Measurements from ENCODE around the gene RHEX. TPM values are rescaled to one million over a fixed set of nuclear protein-coding genes. Genes with fewer than 3 reads are reported as not detected.
A peak's percentile ranks its signal among the peaks of the same experiment; 100 is the strongest.

Gene RHEX
- total RNA-seq, 6 donors from 2014 or later, result 1.4 to 19.0 (median 6.8) TPM; not detected in 1

DNA sequence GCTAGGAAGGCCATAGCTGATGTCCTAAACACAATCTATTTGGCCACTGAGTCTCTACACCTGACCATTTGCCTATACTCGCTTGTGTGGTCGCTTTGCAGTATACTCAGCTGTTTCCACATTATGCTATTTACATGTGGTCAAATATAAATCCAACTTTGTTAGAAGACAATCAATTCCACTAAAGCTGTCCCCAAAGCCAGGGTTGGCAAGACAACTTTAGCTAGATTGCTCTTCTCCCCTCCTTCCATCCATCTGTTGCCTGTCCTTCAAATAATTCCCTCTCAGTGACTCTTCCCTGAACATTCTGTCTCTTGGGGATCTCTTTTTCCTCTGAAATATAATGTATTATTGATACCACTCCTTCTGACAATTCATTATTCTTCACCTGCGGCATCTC, 34.1 kb downstream of the RHEX start:
- DNase-seq (no peak), ATAC-seq (ENCODE audit: low FRiP score in 2 of 2) (no peak)
- no peaks in the 10 kb centered on the region for H3K36me3 ChIP-seq
- no peaks in the 10 kb centered on the region for H3K27me3 ChIP-seq
- no peaks in the 10 kb centered on the region for H3K9me3 ChIP-seq
- WGBS, 2 donors, result 90 to 93% methylated on average over 3 of the region's 3 CpGs
- no peak overlapping the region for H3K27ac ChIP-seq
- no peaks in the 10 kb centered on the region for H3K4me1 ChIP-seq
- H3K4me3 ChIP-seq, result no peak overlapping the region
- TF ChIP-seq POLR2AphosphoS5 (IDR thresholded peaks at IDR 0.05) (no peak), POLR2A (IDR thresholded peaks at IDR 0.05) (no peak), EP300 (IDR thresholded peaks at IDR 0.05) (no peak)
- TF ChIP-seq, protein P1, sequence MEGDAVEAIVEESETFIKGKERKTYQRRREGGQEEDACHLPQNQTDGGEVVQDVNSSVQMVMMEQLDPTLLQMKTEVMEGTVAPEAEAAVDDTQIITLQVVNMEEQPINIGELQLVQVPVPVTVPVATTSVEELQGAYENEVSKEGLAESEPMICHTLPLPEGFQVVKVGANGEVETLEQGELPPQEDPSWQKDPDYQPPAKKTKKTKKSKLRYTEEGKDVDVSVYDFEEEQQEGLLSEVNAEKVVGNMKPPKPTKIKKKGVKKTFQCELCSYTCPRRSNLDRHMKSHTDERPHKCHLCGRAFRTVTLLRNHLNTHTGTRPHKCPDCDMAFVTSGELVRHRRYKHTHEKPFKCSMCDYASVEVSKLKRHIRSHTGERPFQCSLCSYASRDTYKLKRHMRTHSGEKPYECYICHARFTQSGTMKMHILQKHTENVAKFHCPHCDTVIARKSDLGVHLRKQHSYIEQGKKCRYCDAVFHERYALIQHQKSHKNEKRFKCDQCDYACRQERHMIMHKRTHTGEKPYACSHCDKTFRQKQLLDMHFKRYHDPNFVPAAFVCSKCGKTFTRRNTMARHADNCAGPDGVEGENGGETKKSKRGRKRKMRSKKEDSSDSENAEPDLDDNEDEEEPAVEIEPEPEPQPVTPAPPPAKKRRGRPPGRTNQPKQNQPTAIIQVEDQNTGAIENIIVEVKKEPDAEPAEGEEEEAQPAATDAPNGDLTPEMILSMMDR (IDR thresholded peaks at IDR 0.05), result no peak

DNA sequence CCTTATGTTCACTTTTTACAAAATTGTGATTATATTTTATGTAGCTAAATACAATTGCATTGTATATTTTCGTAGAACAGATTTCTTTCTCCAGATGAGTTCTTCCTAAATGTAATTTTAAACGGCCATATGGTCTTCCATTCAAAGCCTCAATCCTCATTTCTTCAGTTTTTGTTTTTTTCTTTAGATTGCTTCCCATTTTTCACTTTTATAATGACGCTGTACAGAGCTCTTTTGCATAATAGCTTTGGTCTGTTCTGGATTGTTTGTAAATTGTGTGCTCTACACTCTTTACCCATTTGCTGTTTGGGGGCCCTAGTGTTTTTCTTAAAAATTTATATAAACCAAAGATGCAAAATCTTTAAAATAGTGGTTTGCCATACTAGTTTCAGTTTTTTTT, 36.4 kb downstream of the RHEX start:
- H3K36me3 ChIP-seq, result no peaks in the 10 kb centered on the region
- no peaks in the 10 kb centered on the region for H3K4me1 ChIP-seq
- no peaks in the 10 kb centered on the region for H3K27me3 ChIP-seq
- no peaks in the 10 kb centered on the region for H3K9me3 ChIP-seq
- TF ChIP-seq POLR2A (IDR thresholded peaks at IDR 0.05) (no peak), POLR2AphosphoS5 (IDR thresholded peaks at IDR 0.05) (no peak), EP300 (IDR thresholded peaks at IDR 0.05) (no peak)
- TF ChIP-seq, protein P1 (IDR thresholded peaks at IDR 0.05), result no peak
- DNase-seq (no peak), ATAC-seq (ENCODE audit: low FRiP score in 2 of 2) (no peak)
- no peak overlapping the region for H3K4me3 ChIP-seq
- 64 to 75% methylated on average over 3 of the region's 3 CpGs for WGBS, 2 donors
- H3K27ac ChIP-seq, result no peak overlapping the region

DNA sequence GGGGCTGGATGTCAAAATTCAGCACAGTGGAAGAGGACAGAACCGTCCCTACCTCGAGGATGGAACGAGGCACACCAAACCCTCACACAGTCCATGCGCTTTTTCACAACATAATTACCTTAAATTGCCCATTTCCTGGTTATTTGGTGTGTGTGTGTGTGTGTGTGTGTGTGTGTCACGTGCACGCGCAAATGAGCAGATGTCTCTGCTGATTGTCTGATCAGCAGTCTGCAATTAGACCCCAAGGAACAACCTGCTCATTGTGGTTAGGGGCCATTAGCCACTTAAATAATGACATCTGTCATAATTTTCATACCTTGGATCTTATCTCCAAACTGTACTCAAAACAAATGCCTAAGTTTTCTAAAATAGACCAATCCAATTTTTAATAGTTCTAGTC, 41.1 kb downstream of the RHEX start:
- no peaks in the 10 kb centered on the region for H3K9me3 ChIP-seq
- 46 to 60% methylated on average over 7 of the region's 7 CpGs for WGBS, 2 donors
- DNase-seq (no peak), ATAC-seq (ENCODE audit: low FRiP score in 2 of 2) (no peak)
- no peak overlapping the region for H3K4me3 ChIP-seq
- no peaks in the 10 kb centered on the region for H3K36me3 ChIP-seq
- peaks cover 0 to 5% (median 4%) of the 10 kb centered on the region in 4 donors for H3K4me1 ChIP-seq
- no peaks in the 10 kb centered on the region for H3K27me3 ChIP-seq
- no peak overlapping the region for H3K27ac ChIP-seq
- TF ChIP-seq, protein P1 (IDR thresholded peaks at IDR 0.05), result no peak
- TF ChIP-seq POLR2A (IDR thresholded peaks at IDR 0.05) (no peak), POLR2AphosphoS5 (IDR thresholded peaks at IDR 0.05) (no peak), EP300 (IDR thresholded peaks at IDR 0.05) (no peak)

DNA sequence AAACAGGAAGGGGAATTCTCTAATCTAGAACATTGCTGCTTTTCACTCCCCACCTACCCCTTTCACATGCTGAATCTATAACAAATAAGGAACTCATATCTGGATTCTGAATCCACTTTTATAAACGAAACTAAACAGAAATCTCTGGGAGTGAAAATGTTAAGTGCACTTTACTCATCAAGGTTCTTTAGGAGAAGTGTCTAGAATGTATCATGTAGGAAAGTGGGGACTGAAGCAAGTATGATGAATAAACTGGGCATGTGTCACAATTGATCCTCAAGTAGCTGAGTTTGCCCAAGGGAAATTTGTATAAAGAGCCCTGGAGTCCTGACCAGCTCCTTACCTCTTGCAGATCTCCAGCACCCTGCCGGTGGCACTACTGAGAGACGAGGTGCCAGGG, 44.4 kb downstream of the RHEX start:
- TF ChIP-seq POLR2A (IDR thresholded peaks at IDR 0.05), result no peak
- no peak for TF ChIP-seq EP300 (IDR thresholded peaks at IDR 0.05)
- H3K4me3 ChIP-seq, result no peak overlapping the region
- 46 to 62% methylated on average over 3 of the region's 3 CpGs for WGBS, 2 donors
- H3K4me1 ChIP-seq, result peaks cover 4 to 5% (median 4%) of the 10 kb centered on the region in 4 donors
- no peak for DNase-seq
- no peaks in the 10 kb centered on the region for H3K9me3 ChIP-seq
- no peaks in the 10 kb centered on the region for H3K36me3 ChIP-seq
- ATAC-seq (ENCODE audit: low FRiP score in 2 of 2), result peak in 1 of 2 donors; percentile 28
- H3K27me3 ChIP-seq, result no peaks in the 10 kb centered on the region
- H3K27ac ChIP-seq, result no peak overlapping the region

DNA sequence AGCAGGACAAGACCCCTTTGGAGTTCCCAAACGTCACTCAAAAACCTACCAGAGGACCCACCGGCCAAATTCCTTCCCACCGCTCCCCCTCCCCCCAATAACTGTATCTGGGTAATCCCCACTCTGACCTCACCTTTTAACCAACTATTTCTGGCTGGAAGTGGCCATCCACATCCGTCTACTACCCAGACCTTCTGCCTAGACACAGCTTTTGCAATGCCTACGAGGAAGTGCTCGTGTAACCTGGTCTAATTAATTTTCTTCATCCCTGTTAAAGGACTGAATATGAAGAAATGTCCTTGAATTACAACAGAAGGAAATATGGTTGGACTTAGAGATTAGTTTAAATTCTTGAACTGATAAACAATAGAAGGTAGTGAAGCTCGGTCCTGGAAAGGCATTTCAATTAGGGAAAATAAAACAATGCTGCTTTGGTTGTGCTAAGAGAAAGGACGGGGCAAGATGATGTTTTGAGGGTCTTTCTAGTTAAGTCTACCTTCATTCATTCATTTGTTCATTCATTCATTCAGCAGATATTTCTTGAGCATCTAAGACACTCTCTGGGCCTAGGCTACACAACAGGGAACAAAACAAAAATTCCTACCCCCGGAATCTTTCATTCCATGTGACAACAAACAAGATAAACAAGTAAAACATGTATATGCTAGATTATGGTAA, 45.4 kb downstream of the RHEX start:
- no peaks in the 10 kb centered on the region for H3K36me3 ChIP-seq
- no peak overlapping the region for H3K27ac ChIP-seq
- no peak for TF ChIP-seq POLR2A (IDR thresholded peaks at IDR 0.05)
- no peak for TF ChIP-seq POLR2AphosphoS5 (IDR thresholded peaks at IDR 0.05)
- TF ChIP-seq EP300 (IDR thresholded peaks at IDR 0.05), result no peak
- TF ChIP-seq, protein P1 (IDR thresholded peaks at IDR 0.05), result no peak
- DNase-seq (no peak), ATAC-seq (ENCODE audit: low FRiP score in 2 of 2) (no peak)
- no peak overlapping the region for H3K4me3 ChIP-seq
- H3K4me1 ChIP-seq, result peaks cover 4 to 5% (median 4%) of the 10 kb centered on the region in 4 donors
- H3K9me3 ChIP-seq, result no peaks in the 10 kb centered on the region
- H3K27me3 ChIP-seq, result no peaks in the 10 kb centered on the region
- WGBS, 2 donors, result 65 to 78% methylated on average over 9 of the region's 9 CpGs

All from upper lobe of left lung (tissue), 6 donors.